Stimulated activated CD8-positive, alpha-beta memory T cell treated with anti-CD3 and anti-CD28 coated beads, Interleukin-7, amount 100 ng/mL, for 48 hours (primary cell): ENCODE measurements around the gene TMEM126A.
"Not testable (repeated sequence)": the region's sequence is repeated elsewhere in the genome, so short reads cannot be mapped to it uniquely, and the experiment has no call there.

ENCODE experiments used
- DNase-seq, 2 donors: peaks; one replicate each; pipeline ENCODE4 v3.0.0-alpha.2; 2020; ENCODE audit warnings: low read depth in 1 of 2; ENCODE audit errors: extremely low read depth in 1 of 2

Gene TMEM126A

DNA sequence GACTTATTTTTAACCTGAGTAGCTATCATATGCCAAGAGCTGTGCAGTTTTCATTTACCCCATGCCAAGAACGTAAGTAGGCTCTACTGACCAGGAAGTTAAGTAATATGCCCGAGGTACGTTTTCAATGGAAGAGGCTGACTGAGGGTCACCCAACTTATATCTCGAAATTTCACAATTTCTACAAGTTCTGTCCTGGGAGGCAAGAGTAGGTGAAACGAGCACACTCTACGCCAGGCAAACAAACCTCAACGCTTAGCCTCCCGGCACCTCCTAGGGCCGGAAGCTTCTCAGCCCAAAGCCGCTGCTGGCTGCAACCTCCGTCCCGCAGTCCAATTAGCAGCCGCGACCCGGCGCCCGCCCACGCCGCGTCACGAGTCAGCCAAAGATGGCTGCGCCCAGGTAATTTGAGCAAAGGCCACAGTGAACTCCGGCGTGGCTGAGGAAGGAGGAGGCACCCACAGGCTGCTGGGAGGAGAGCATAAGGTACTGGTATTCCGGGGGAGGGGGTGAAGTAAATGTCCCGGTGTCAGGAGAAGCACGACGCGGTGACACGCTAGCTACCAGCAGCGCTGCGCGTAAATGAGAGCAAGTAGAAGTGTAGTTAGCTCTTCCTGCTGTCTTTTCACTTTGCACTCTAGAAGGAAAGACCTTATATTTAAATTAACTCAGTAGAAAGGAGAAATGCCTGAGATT is at the start of gene TMEM126A:
Gene TMEM126A, plus strand, starts transcription at position 364 of the 696 bp plus-strand sequence. CDS start 2,289 bp downstream, outside the sequence.
- peak; percentile 74 to 88 for DNase-seq

DNA sequence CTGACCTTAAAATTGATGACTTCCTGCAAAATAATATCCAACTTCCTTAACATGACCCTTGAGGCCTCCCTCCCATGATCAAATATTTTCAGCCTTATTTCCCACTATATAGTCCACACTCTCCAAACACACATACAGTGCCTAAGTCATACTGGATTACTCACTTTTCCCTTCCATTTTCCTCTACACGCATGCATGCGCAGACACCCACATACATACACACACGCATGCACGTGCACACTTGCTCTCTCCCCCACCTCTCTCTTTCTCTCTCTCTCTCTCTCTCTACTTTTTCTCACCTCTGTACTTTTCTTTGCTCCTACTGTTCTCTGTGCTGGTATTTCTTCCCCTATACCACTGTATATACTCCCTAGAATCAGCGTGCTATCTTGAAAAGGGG is 48.7 kb upstream of the TMEM126A start:
- DNase-seq: no peak

DNA sequence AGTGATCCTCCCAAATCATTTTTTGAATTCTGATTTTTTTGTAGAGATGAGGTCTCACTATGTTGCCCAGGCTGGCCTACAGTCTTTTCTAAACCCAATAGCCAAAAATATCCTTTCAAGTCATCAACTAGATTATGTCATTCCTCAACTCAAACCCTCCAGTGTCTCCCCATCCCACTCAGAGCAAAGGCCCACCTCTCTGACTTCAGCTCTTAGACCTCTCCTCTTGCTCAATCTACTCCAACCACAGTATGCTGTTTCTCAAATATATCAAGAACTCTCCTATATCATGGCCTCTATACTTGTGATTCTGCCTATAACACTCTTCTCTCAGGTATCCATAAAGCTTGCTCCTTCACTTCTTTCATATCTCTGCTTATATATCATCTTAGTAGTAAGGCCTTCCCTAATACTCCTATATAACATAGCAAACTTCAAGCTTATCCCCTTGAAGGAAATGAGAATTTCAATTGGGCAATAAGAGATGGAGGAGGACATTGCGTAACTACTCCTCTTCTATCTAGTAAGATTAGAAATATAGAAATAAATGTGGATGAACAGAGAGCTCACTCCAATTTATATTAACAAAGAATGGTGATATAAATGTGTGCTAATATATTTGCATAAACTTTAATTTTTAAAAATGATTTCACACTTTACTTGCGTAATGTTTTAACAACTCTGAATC is 45.1 kb upstream of the TMEM126A start:
- no peak for DNase-seq

- DNase-seq: no peak
These were observed 44.5 kb upstream of the TMEM126A start for GRCh38 chr11:85603220-85603619.

GRCh38 chr11:85606237-85606636 is 41.5 kb upstream of the TMEM126A start:
- not testable (repeated sequence) for DNase-seq

DNA sequence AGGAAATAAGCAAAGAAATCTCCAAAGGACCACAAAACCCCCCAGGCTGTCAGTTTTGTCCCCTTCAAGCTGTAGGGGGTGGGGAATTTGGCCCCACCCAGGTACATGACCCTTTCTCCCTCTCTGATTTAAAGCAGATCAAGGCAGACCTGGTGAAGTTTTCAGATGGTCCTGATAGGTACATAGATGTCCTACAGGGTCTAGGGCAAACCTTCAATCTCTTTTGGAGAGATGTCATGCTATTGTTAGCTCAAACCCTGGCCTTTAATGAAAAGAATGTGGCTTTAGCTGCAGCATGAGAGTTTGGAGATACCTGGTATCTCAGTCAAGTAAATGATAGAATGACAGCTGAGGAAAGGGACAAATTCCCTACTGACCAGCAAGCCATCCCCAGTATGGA is 39.1 kb upstream of the TMEM126A start:
- not testable (repeated sequence) for DNase-seq

GRCh38 chr11:85609286-85609685 is 38.5 kb upstream of the TMEM126A start:
- not testable (repeated sequence) for DNase-seq

DNA sequence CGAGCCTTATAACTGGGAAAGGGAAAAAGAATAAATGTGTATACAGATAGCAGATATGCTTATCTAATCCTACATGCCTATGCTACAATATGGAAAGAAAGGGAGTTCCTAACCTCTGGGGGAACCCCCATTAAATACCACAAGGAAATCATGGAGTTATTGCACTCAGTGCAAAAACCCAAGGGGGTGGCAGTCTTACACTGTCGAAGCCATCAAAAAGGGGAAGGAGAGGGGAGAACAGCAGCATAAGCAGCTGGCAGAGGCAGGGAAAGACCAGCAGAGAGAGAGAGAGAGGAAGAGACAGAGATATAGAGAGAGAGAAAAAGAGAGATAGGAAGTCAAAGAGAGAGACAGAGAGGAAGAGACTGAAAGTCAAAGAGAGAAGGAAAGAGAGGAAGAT is 36.1 kb upstream of the TMEM126A start:
- DNase-seq: not testable (repeated sequence)

DNA sequence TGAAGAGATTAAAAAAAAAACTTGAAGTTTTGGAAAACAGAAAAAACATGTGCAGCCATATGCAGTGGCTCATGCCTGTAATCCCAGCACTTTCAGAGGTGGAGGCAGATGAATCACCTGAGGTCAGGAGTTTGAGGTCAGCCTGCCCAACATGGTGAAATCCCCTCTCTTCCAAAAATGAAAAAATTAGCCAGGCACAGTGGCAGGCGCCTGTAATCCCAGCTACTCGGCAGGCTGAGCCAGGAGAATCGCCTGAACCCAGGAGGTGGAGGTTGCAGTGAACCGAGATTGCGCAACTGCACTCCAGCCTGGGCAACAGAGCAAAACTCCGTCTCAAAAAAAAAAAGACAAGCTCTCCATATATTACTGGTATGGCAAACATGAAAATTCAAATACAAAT is 28.3 kb upstream of the TMEM126A start:
- no peak for DNase-seq

DNA sequence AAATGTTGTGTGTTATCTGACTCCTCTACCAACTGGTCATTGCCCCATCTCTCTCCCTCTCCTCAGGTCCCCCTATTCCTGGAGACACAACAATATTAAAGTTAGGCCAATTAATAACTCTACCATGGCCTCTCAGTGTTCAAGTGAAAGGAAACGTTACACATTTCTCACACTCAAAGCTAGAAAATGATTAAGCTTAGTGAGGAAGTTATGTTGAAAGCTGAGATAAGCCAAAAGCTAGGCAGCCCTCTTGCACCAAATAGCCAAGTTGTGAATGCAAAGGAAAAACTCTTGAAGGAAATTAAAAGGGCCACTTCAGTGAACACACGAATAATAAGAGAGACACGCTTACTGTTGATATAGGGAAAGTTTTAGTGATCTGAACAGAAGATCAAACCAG is 27.5 kb upstream of the TMEM126A start:
- DNase-seq: no peak

DNA sequence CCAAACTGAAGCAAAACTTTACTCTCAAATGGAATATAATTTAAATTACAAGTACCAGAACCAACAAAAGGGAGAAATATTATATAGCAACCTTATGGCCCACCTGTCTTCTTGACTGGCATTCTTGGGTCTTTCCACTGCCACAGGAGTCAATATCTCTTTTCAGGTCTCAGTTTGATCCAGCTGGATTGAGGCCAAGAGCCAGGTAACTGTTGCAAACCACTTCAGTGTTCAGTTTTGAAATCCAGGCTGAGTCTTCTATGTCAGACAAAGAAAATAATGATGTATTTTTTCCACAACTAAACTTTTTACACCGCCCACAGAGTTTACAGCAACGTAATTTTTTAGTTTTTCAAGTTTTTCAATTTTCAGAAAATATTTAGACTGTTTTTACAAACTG is 21.3 kb upstream of the TMEM126A start:
- no peak for DNase-seq

DNA sequence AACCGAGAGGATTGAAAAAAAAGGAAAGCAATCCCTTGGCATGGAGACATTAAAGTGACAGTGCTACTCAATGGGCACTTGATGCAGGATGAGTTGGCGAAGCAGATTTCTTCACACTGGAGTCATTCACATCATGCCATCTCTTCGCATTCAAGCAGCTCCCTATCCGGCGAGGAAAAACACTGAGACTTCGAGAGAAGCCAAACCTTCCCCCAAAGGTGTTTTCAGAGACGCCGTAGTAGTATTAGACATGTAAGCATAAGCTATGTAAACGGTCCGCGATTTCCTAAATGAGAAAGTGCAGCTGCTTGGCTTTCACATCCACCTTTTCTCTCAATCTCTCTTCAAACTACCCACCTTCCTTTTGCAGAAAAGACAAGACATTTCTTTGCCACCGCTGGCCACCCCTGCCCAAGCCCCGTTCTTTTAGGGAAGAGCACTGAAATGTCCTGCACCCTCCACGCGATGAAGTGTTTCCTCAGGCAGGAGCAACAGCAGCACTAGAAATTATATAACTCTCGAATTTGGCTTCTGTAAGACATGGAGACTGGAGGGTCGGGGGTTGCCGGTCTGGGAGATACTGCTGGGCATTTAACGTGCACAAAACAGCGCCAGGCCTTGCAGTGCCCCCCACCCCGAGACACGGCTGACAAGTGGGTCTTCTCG is 20.3 kb upstream of the TMEM126A start, which contains the start of gene DLG2:
Gene DLG2, minus strand, starts transcription at position 13 of the 666 bp plus-strand sequence.
- no peak for DNase-seq

GRCh38 chr11:85627998-85628770 is 19.6 kb upstream of the TMEM126A start, which contains the start of gene TMEM126B:
TSS of gene TMEM126B (plus strand) at chr11:85628593. CDS start at chr11:85628608, 15 bp downstream.
- DNase-seq: peak; percentile 90 to 97

GRCh38 chr11:85628771-85629341 is 18.9 kb upstream of the TMEM126A start:
- DNase-seq: no peak

- no peak for DNase-seq
These were observed 13.0 kb upstream of the TMEM126A start for GRCh38 chr11:85634747-85635146.

DNA sequence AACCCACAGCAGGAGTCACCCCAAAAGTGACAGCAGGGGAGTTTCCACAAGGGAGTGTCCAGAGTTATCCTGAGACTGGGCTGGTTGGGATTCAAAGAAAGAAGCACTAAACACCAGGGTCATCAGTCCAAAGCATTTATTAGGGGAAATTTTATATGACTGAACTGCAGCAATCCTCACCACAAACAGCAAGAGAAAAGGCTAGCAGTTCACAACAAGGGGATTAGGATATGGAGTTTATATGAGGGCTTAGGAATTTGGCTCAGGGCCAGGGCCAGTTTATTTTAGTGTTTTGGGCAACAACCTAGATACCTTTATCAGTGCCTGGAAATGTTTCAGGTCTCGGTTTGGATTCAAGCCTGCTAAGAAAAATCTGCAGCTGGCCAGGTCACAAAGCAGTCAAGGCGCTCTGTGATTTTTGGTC is 4.6 kb upstream of the TMEM126A start:
- DNase-seq: no peak

DNA sequence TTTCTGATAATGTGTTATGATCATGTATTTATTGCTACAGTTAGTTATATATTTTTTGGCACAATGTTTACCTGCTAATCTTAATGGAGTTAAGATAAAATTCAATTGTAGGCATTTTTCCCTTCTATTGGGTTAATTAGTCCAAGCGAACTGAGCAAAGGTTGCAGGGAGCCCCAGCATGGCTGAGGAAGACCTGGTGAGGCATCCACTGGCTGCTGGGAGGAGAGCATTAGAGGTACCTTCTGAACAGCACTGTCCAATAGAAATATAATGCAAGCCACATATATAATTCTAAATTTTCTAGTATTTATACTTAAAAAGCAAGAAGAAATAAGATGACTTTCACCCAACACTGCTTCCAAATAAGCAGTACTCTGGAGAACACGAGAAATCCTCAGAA is 689 bp upstream of the TMEM126A start:
- DNase-seq: no peak

DNA sequence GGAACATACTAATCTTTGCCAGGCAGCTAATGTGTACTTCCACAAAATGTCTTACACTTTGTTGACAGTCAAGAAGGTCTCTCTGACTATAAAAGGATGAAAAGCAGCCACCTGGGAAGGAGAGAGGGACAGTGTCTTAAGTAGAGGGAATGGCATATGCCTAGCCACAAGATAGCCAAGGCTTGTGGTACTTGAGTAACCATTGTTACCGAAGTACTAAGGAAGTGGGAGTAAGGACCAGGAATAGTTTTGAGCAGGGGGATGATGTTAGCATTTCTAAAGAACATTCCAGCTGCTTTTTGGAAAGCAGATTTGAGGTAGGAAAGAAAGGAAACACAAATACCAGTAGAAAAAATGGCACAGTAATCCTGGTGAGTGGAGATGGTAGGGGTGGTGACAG is 3.4 kb downstream of the TMEM126A start:
- DNase-seq: no peak

DNA sequence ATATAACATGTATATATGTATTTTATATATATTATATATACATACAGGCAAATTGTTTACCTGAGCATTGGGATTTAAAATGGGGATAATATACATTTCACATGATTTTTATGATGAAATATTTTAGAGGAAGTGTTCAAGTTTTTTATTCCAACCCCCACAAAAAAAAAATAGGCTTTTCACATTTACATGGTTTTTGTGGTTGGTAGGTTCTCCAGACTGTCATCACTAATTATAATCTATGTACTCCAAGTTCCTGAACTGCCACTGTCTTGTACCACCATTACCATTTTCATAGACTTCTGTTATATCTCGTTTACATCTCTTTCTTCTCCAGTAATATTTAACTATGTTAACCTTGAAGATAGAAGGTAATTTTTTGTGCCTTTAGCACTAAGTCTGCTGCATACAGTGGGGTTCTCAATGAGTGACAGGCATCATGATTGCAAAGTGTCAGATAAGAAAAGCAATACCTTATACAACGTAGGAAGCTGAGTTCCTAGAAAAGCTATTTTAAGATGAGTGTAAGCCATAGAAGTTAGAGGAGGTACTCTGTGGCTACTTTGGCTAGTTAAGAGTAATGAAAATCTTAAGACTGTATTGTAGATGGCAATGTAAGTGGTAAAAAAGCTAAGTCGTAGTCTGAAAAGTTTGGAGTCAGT is 5.2 kb downstream of the TMEM126A start:
- DNase-seq: no peak

DNA sequence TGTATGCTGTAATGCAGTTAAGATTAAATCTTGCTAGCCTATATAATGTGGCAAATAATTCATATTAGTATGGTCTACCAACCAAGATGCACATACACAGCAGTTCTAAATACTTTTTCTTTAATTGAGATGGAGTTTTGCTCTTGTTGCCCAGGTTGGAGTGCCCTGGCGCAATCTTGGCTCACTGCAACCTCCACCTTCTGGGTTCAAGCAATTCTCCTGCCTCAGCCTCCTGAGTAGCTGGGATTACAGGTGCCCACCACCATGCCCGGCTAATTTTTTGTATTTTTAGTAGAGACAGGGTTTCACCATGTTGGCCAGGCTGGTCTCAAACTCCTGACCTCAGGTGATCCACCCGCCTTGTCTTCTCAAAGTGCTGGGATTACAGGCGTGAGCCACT is 6.6 kb downstream of the TMEM126A start:
- DNase-seq: not testable (repeated sequence)
